Stimulated activated CD4-positive, alpha-beta T cell treated with anti-CD3 and anti-CD28 coated beads, Interleukin-4, amount 100 ng/mL, for 48 hours (primary cell): Measurements from ENCODE around the gene DNMT3A.
A peak's percentile ranks its signal among the peaks of the same experiment; 100 is the strongest.

ENCODE experiments used
- DNase-seq, 2 donors: peaks; one replicate each; pipeline ENCODE4 v3.0.0-alpha.2; 2020; ENCODE audit warnings: low read depth in 2 of 2

The DNMT3A gene

GRCh38 chr2:25305775-25306174 lies 36.0 kb downstream of the DNMT3A start:
- no peak for DNase-seq

- no peak for DNase-seq
Observed at GRCh38 chr2:25304826-25305596, 36.7 kb downstream of the DNMT3A start.

GRCh38 chr2:25304321-25304720 lies 37.4 kb downstream of the DNMT3A start:
- no peak for DNase-seq

GRCh38 chr2:25303633-25304236 lies 38.0 kb downstream of the DNMT3A start:
- DNase-seq = no peak

GRCh38 chr2:25302758-25303375 lies 38.9 kb downstream of the DNMT3A start:
- DNase-seq = no peak

GRCh38 chr2:25301453-25302352 lies 40.0 kb downstream of the DNMT3A start:
- DNase-seq = peak; percentile 57 to 77

- no peak for DNase-seq
Observed at GRCh38 chr2:25300001-25300400, 41.7 kb downstream of the DNMT3A start.

- no peak for DNase-seq
Observed at GRCh38 chr2:25298776-25299431, 42.8 kb downstream of the DNMT3A start.

GRCh38 chr2:25297738-25298137 lies 44.0 kb downstream of the DNMT3A start:
- no peak for DNase-seq

- no peak for DNase-seq
Observed at GRCh38 chr2:25295621-25296020, 46.1 kb downstream of the DNMT3A start.

- peak; percentile 58 to 68 for DNase-seq
Observed at GRCh38 chr2:25294573-25295462, 46.9 kb downstream of the DNMT3A start.

GRCh38 chr2:25293958-25294562 lies 47.7 kb downstream of the DNMT3A start:
- no peak for DNase-seq

GRCh38 chr2:25293145-25293544 lies 48.6 kb downstream of the DNMT3A start:
- no peak for DNase-seq

GRCh38 chr2:25292408-25292807 lies 49.3 kb downstream of the DNMT3A start:
- DNase-seq = no peak

- DNase-seq = no peak
Observed at GRCh38 chr2:25290811-25291495, 50.8 kb downstream of the DNMT3A start.

- DNase-seq = no peak
Observed at GRCh38 chr2:25286723-25287483, 54.8 kb downstream of the DNMT3A start.

- DNase-seq = peak in 1 of 2 donors; percentile 37
Observed at GRCh38 chr2:25286025-25286400, 55.7 kb downstream of the DNMT3A start.

GRCh38 chr2:25285265-25286024 lies 56.3 kb downstream of the DNMT3A start:
- no peak for DNase-seq
